Adrenal gland (tissue), 12 donors: ENCODE measurements around the gene PRAME. TPM values are rescaled to one million over a fixed set of nuclear protein-coding genes. Genes with fewer than 3 reads are reported as not detected.

Experiments
- DNase-seq, 7 donors: peaks; one replicate each; pipeline ENCODE4 v3.0.0-alpha.2; 2019 to 2020
- H3K27ac ChIP-seq, 5 donors: fragments of 200-600 bp; sonication (generic) in 4 of 5; 1 replicate in 3 of 5; 2 replicates in 2 of 5; pipeline versions ENCODE4 v1.5.1 to v1.8.0; 2016 to 2020; ENCODE audit warnings: mild to moderate bottlenecking in 1 of 5
- H3K27me3 ChIP-seq: fragments of 200-600 bp; 2 replicates; pipeline ENCODE4 v1.8.0; 2021
- H3K36me3 ChIP-seq, 2 donors: fragments of 200-600 bp; replicated peaks in 1 of 2; 1 replicate in 1 of 2; 2 replicates in 1 of 2; pipeline versions ENCODE4 v1.5.1 to v1.8.0; 2018 to 2022
- H3K4me1 ChIP-seq, 2 donors: fragments of 200-600 bp; replicated peaks in 1 of 2; 1 replicate in 1 of 2; 2 replicates in 1 of 2; pipeline versions ENCODE4 v1.5.1 to v1.8.0; 2018 to 2021
- H3K4me3 ChIP-seq, 4 donors: fragments of 200-600 bp; sonication (generic) in 3 of 4; one replicate each; pipeline ENCODE4 v1.5.1; 2016 to 2018
- H3K9me3 ChIP-seq, 3 donors: fragments of 200-600 bp; sonication (generic) in 1 of 3; replicated peaks in 1 of 3; 1 replicate in 2 of 3; 2 replicates in 1 of 3; pipeline versions ENCODE4 v1.5.1 to v1.8.0; 2016 to 2021
- CTCF ChIP-seq, 6 experiments: fragments of 450-650 bp in 4 of 6; fragments of 200-600 bp in 2 of 6; sonication (generic) in 1 of 6; IDR thresholded peaks; 1 replicate in 5 of 6; 2 replicates in 1 of 6; pipeline versions ENCODE4 v1.5.1 to v1.8.0; 2016 to 2021; ENCODE audit warnings: antibody characterized with exemption in 6 of 6, mild to moderate bottlenecking in 2 of 6, moderate library complexity in 1 of 6
- POLR2A ChIP-seq, 2 donors: fragments of 450-650 bp; IDR thresholded peaks; one replicate each; pipeline ENCODE4 v1.6.1; 2017; ENCODE audit warnings: antibody characterized with exemption in 2 of 2, mild to moderate bottlenecking in 2 of 2, moderate library complexity in 1 of 2
- WGBS, 4 donors: extraction: QIAGEN DNeasy Blood & Tissue Kit in 2 of 4; methylation state at CpG; one replicate each; pipeline versions ENCODE4 v1.1.5 to v1.1.7; 2013 to 2017; 5-methylcytosine and 5-hydroxymethylcytosine counted together
- intact Hi-C, 2 donors: fragments of 100-400 bp; cut with DNase I; formaldehyde crosslinking; loops; one replicate each; pipeline versions ENCODE4 v1.14.1 to v1.15.0; 2022 to 2023
- polyA plus RNA-seq, 3 donors: library from polyadenylated mRNA; stranded (reverse); fragments of 200-250 nt in 2 of 3; fragments of 350-450 nt in 1 of 3; fragmentation: Illumina TruSeq in 1 of 3; extraction: RNeasy Lipid Tissue Mini Kit (QIAGEN cat#74804) in 1 of 3; gene quantifications; one replicate each; pipeline ENCODE4 v1.2.3, GENCODE V29; 2013 to 2014
- total RNA-seq, 9 donors: library from RNA; depleted of rRNA in 4 of 9; stranded (reverse); fragments of >200 nt in 4 of 9; fragments of 120-200 nt in 1 of 9; fragmentation: NEBNext Ultra II Directional in 1 of 9; extraction: Animal tissue kit (Norgen Biotek cat#: 25700) in 1 of 9; gene quantifications; one replicate each; pipeline versions ENCODE4 v1.1.0 to v1.2.4, GENCODE V29; 2013 to 2023
- donor health status: healthy with polysubstance abuse.
- donor health status: Bipolar disorder and iron deficiency.
- donor health status: DM: yes; HTN: yes; CAD: no.
- donor health status: DM: no; HTN: no; CAD: no.
- donor health status: DM: no; HTN: no; CAD: no.
- donor health status: DM: yes; HTN: yes; CAD: no.

PRAME gene
- total and polyA plus RNA-seq, 12 donors: 0.78 to 11.6 (median 3.5) TPM

DNA sequence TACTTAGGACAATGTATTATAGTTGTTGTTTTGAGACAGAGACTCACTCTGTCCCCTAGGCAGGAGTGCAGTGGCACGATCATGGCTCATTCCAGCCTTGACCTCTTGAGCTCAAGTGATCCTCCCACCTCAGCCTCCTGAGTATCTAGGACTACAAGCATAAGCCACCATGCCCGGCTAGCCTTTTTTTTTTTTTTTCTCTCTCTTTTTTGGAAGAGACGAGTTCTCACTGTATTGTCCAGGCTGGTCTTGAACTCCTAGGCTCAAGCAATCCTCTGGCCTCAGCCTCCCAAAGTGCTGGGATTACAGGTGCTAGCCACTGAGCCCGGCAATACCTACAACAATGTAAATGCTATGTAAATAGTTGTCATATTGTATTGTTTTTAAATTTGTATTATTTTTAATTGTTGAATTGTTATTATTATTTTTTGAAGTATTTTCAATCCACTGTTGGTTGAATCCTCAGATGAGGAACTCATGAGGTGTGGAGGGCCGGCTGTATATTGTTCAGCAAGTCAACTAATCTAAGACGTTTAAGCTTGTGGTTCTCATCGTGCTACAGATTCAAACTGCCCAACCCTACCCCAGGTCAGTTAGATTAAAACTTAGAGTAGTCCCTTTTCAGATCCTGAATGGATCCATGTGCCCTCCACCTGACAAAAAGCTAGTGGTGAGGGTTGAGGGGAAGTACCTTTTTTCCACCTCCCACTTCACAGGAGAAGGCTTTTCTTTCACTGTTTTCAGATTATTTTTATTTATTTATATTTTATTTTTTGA, 27.1 kb downstream of the PRAME start:
- Histone ChIP-seq H3K27ac (no peak overlapping the region), H3K4me1 (no peaks in the 10 kb centered on the region), H3K9me3 (no peaks in the 10 kb centered on the region), H3K36me3 (no peaks in the 10 kb centered on the region), H3K4me3 (no peak overlapping the region), H3K27me3 (no peaks in the 10 kb centered on the region)
- TF ChIP-seq CTCF (IDR thresholded peaks at IDR 0.05) (no peak), POLR2A (IDR thresholded peaks at IDR 0.05) (no peak)
- DNase-seq: no peak
- 78 to 83% (median 82%) methylated on average over 7 of the region's 7 CpGs for WGBS, 4 donors
- intact Hi-C loops: no loop called here

DNA sequence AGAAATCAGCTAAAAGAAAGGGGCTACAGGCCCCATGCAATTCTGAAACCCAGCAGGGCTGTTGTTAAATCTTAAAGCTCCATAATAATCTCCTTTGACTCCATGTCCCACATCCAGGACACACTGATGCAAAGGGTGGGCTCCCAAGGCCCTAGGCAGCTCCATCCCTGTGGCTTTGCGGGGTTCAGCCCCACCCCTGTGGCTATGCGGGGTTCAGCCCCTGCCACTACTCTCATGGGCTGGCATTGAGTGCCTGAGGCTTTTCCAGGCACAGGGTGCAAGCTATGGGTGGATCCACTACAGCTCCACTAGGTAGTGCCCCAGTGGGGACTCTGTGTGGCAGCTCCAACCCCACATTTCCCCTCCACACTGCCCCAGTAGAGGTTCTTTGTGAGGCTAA, 30.3 kb downstream of the PRAME start:
- H3K27ac ChIP-seq: peak overlapping the region in 1 of 5 donors; percentile 1
- TF ChIP-seq CTCF (IDR thresholded peaks at IDR 0.05) (no peak), POLR2A (IDR thresholded peaks at IDR 0.05) (no peak)
- H3K36me3 ChIP-seq: no peaks in the 10 kb centered on the region
- no peaks in the 10 kb centered on the region for H3K9me3 ChIP-seq
- no peak for DNase-seq
- H3K4me3 ChIP-seq: no peak overlapping the region
- no peaks in the 10 kb centered on the region for H3K4me1 ChIP-seq
- WGBS, 4 donors: 74 to 100% (median 94%) methylated on average over 2 of the region's 2 CpGs; no CpG with 5 or more reads in 1 of the 4 donors
- H3K27me3 ChIP-seq: no peaks in the 10 kb centered on the region
- intact Hi-C loops: no loop called here

GRCh38 chr22:22527312-22527711, 31.8 kb downstream of the PRAME start:
- Histone ChIP-seq H3K4me1 (no peaks in the 10 kb centered on the region), H3K27me3 (no peaks in the 10 kb centered on the region), H3K27ac (no peak overlapping the region), H3K36me3 (no peaks in the 10 kb centered on the region), H3K4me3 (no peak overlapping the region), H3K9me3 (no peaks in the 10 kb centered on the region)
- 81 to 91% (median 87%) methylated on average over 5 of the region's 5 CpGs for WGBS, 4 donors
- no peak for DNase-seq
- intact Hi-C loops: no loop called here
- TF ChIP-seq CTCF (IDR thresholded peaks at IDR 0.05) (no peak), POLR2A (IDR thresholded peaks at IDR 0.05) (no peak)

GRCh38 chr22:22526125-22526912, 32.7 kb downstream of the PRAME start:
- WGBS, 4 donors: 82 to 88% (median 86%) methylated on average over 4 of the region's 4 CpGs
- no peaks in the 10 kb centered on the region for H3K4me1 ChIP-seq
- intact Hi-C loops: no loop called here
- TF ChIP-seq CTCF (IDR thresholded peaks at IDR 0.05) (no peak), POLR2A (IDR thresholded peaks at IDR 0.05) (no peak)
- H3K27ac ChIP-seq: no peak overlapping the region
- DNase-seq: no peak
- H3K9me3 ChIP-seq: no peaks in the 10 kb centered on the region
- no peaks in the 10 kb centered on the region for H3K27me3 ChIP-seq
- H3K4me3 ChIP-seq: no peak overlapping the region
- H3K36me3 ChIP-seq: no peaks in the 10 kb centered on the region
